ENCODE data around the gene UTP15.

The UTP15 gene

GRCh38 chr5:73582285-73583145, 17.0 kb downstream of the UTP15 start:
- TF ChIP-seq POLR2AphosphoS5 (IDR thresholded peaks at IDR 0.05; ENCODE audit: low read depth) (no peak), SPI1 (IDR thresholded peaks at IDR 0.05; ENCODE audit: borderline replicate concordance, low read depth) (no peak), GABPA (IDR thresholded peaks at IDR 0.05; ENCODE audit: low read depth) (no peak)
- TF ChIP-seq, protein P1, sequence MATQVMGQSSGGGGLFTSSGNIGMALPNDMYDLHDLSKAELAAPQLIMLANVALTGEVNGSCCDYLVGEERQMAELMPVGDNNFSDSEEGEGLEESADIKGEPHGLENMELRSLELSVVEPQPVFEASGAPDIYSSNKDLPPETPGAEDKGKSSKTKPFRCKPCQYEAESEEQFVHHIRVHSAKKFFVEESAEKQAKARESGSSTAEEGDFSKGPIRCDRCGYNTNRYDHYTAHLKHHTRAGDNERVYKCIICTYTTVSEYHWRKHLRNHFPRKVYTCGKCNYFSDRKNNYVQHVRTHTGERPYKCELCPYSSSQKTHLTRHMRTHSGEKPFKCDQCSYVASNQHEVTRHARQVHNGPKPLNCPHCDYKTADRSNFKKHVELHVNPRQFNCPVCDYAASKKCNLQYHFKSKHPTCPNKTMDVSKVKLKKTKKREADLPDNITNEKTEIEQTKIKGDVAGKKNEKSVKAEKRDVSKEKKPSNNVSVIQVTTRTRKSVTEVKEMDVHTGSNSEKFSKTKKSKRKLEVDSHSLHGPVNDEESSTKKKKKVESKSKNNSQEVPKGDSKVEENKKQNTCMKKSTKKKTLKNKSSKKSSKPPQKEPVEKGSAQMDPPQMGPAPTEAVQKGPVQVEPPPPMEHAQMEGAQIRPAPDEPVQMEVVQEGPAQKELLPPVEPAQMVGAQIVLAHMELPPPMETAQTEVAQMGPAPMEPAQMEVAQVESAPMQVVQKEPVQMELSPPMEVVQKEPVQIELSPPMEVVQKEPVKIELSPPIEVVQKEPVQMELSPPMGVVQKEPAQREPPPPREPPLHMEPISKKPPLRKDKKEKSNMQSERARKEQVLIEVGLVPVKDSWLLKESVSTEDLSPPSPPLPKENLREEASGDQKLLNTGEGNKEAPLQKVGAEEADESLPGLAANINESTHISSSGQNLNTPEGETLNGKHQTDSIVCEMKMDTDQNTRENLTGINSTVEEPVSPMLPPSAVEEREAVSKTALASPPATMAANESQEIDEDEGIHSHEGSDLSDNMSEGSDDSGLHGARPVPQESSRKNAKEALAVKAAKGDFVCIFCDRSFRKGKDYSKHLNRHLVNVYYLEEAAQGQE (IDR thresholded peaks at IDR 0.05; ENCODE audit: insufficient replicate concordance, low read depth), result no peak
- TF ChIP-seq, protein P2, sequence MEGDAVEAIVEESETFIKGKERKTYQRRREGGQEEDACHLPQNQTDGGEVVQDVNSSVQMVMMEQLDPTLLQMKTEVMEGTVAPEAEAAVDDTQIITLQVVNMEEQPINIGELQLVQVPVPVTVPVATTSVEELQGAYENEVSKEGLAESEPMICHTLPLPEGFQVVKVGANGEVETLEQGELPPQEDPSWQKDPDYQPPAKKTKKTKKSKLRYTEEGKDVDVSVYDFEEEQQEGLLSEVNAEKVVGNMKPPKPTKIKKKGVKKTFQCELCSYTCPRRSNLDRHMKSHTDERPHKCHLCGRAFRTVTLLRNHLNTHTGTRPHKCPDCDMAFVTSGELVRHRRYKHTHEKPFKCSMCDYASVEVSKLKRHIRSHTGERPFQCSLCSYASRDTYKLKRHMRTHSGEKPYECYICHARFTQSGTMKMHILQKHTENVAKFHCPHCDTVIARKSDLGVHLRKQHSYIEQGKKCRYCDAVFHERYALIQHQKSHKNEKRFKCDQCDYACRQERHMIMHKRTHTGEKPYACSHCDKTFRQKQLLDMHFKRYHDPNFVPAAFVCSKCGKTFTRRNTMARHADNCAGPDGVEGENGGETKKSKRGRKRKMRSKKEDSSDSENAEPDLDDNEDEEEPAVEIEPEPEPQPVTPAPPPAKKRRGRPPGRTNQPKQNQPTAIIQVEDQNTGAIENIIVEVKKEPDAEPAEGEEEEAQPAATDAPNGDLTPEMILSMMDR (IDR thresholded peaks at IDR 0.05; ENCODE audit: insufficient read depth, low read length), result no peak
- H3K27me3 ChIP-seq (ENCODE audit: insufficient read depth, poor library complexity, severe bottlenecking), result no peaks in the 10 kb centered on the region
- no peak overlapping the region for H3K4me3 ChIP-seq (replicated peaks; ENCODE audit: insufficient read depth, low read length)
- no peak for DNase-seq (ENCODE audit: low read depth in 1 of 2, low spot score in 1 of 2)
- H3K27ac ChIP-seq (replicated peaks), result no peak overlapping the region

GRCh38 chr5:73587923-73588322, 22.4 kb downstream of the UTP15 start:
- H3K4me3 ChIP-seq (replicated peaks; ENCODE audit: insufficient read depth, low read length), result no peak overlapping the region
- TF ChIP-seq, protein P1 (IDR thresholded peaks at IDR 0.05; ENCODE audit: insufficient replicate concordance, low read depth), result no peak
- TF ChIP-seq SPI1 (IDR thresholded peaks at IDR 0.05; ENCODE audit: borderline replicate concordance, low read depth) (no peak), GABPA (IDR thresholded peaks at IDR 0.05; ENCODE audit: low read depth) (no peak), POLR2AphosphoS5 (IDR thresholded peaks at IDR 0.05; ENCODE audit: low read depth) (no peak)
- TF ChIP-seq, protein P2 (IDR thresholded peaks at IDR 0.05; ENCODE audit: insufficient read depth, low read length), result no peak
- no peaks in the 10 kb centered on the region for H3K27me3 ChIP-seq (ENCODE audit: insufficient read depth, poor library complexity, severe bottlenecking)
- no peak for DNase-seq (ENCODE audit: low read depth in 1 of 2, low spot score in 1 of 2)
- no peak overlapping the region for H3K27ac ChIP-seq (replicated peaks)

DNA sequence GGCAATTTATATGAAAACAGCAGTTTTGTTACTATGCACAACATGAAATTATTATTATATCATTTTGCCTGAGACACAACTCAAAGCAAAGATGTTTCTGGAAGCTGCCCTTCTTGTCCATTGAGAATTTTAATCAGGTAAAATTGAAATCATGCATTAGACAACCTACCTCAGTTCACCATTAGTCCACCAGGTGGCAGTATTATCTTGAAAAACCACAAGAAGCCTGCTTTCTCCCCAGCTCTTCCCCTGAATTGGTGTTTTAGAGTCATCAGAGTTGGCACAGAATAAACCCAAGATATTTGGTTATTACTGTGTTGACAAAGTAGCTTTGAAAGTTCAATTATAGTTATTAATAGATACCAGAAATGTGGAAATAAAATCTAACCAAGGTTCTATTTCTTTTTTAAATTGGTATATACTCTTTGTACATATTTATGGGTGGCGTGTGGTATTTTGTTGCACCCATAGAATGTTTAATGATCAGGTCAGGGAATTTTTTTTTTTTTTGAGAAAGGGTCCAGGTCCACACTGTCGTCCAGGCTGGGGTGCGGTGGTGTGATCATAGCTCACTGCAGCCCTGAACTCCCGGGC, 25.7 kb downstream of the UTP15 start:
- TF ChIP-seq, protein P2 (IDR thresholded peaks at IDR 0.05; ENCODE audit: insufficient read depth, low read length), result peak; percentile 22
- TF ChIP-seq, protein P1 (IDR thresholded peaks at IDR 0.05; ENCODE audit: insufficient replicate concordance, low read depth), result no peak
- Histone ChIP-seq H3K27ac (replicated peaks) (no peak overlapping the region), H3K4me3 (replicated peaks; ENCODE audit: insufficient read depth, low read length) (no peak overlapping the region), H3K27me3 (ENCODE audit: insufficient read depth, poor library complexity, severe bottlenecking) (no peaks in the 10 kb centered on the region)
- peak; percentile 6 to 26 for DNase-seq (ENCODE audit: low read depth in 1 of 2, low spot score in 1 of 2)

Data from HL-60 (cell line).